Right lobe of liver (tissue), 4 donors: ENCODE results near the gene SDHC.
"Not testable (repeated sequence)": the region's sequence is repeated elsewhere in the genome, so short reads cannot be mapped to it uniquely, and the experiment has no call there.

Source experiments
- POLR2A ChIP-seq: fragments of 450-650 bp; IDR thresholded peaks from one replicate; pipeline ENCODE4 v1.6.1; 2017; ENCODE audit warnings: antibody characterized with exemption, mild to moderate bottlenecking
- TF ChIP-seq, protein P1 (sequence below), 4 donors: fragments of 200-600 bp in 3 of 4; fragments of 450-650 bp in 1 of 4; IDR thresholded peaks; one replicate each; pipeline versions ENCODE4 v1.5.1 to v1.8.0; 2016 to 2022; ENCODE audit warnings: antibody characterized with exemption in 4 of 4, mild to moderate bottlenecking in 2 of 4
- donor health status: DM: no; HTN: no; CAD: no.
- donor health status: DM: no; HTN: no; CAD: no.
- donor health status: DM: no; HTN: yes; CAD: no.

- TF ChIP-seq POLR2A: not testable (repeated sequence)
- TF ChIP-seq, protein P1, sequence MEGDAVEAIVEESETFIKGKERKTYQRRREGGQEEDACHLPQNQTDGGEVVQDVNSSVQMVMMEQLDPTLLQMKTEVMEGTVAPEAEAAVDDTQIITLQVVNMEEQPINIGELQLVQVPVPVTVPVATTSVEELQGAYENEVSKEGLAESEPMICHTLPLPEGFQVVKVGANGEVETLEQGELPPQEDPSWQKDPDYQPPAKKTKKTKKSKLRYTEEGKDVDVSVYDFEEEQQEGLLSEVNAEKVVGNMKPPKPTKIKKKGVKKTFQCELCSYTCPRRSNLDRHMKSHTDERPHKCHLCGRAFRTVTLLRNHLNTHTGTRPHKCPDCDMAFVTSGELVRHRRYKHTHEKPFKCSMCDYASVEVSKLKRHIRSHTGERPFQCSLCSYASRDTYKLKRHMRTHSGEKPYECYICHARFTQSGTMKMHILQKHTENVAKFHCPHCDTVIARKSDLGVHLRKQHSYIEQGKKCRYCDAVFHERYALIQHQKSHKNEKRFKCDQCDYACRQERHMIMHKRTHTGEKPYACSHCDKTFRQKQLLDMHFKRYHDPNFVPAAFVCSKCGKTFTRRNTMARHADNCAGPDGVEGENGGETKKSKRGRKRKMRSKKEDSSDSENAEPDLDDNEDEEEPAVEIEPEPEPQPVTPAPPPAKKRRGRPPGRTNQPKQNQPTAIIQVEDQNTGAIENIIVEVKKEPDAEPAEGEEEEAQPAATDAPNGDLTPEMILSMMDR (IDR thresholded peaks at IDR 0.05): not testable (repeated sequence)
These were observed 82.9 kb downstream of the SDHC start for GRCh38 chr1:161397038-161397437.
